ENCODE results near the gene KCNA2.

GRCh38 chr1:110579460-110579859 is 26.7 kb downstream of the KCNA2 start:
- TF ChIP-seq, protein P1, sequence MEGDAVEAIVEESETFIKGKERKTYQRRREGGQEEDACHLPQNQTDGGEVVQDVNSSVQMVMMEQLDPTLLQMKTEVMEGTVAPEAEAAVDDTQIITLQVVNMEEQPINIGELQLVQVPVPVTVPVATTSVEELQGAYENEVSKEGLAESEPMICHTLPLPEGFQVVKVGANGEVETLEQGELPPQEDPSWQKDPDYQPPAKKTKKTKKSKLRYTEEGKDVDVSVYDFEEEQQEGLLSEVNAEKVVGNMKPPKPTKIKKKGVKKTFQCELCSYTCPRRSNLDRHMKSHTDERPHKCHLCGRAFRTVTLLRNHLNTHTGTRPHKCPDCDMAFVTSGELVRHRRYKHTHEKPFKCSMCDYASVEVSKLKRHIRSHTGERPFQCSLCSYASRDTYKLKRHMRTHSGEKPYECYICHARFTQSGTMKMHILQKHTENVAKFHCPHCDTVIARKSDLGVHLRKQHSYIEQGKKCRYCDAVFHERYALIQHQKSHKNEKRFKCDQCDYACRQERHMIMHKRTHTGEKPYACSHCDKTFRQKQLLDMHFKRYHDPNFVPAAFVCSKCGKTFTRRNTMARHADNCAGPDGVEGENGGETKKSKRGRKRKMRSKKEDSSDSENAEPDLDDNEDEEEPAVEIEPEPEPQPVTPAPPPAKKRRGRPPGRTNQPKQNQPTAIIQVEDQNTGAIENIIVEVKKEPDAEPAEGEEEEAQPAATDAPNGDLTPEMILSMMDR (IDR thresholded peaks at IDR 0.05) = no peak
- TF ChIP-seq POLR2AphosphoS5 (IDR thresholded peaks at IDR 0.05) (no peak), POLR2A (IDR thresholded peaks at IDR 0.05; ENCODE audit: low read depth) (no peak), EP300 (IDR thresholded peaks at IDR 0.05) (no peak)

All from esophagus muscularis mucosa (tissue), 4 donors.